GM12872 (cell line): ENCODE results near the gene MPP7.

ENCODE experiments used
- TF ChIP-seq, protein P1 (sequence below): IDR thresholded peaks from 3 replicates; pipeline ENCODE4 v1.5.1; 2011; ENCODE audit warnings: low read depth, mild to moderate bottlenecking, low read length, moderate library complexity; ENCODE audit not compliant: insufficient read depth

Gene MPP7

DNA sequence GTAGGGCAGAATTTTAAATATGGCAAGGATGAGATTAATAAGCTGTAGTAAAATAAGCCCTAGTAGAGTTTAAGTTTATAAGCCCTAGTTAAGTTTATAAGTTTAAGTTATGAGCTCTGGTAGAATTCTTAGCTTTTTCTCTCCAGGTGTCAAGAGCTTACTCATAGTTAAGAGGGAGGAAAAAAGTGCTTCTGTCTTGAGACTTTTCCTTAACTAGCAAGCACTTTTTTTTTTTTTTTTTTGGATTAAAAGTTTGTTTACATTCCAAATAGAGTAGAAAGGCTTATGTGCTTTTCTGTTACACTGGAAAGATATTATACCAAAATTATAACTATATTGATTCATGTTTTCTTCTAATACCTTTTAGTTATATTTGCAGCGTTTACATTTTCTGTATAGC lies 25.5 kb upstream of the MPP7 start:
- TF ChIP-seq, protein P1, sequence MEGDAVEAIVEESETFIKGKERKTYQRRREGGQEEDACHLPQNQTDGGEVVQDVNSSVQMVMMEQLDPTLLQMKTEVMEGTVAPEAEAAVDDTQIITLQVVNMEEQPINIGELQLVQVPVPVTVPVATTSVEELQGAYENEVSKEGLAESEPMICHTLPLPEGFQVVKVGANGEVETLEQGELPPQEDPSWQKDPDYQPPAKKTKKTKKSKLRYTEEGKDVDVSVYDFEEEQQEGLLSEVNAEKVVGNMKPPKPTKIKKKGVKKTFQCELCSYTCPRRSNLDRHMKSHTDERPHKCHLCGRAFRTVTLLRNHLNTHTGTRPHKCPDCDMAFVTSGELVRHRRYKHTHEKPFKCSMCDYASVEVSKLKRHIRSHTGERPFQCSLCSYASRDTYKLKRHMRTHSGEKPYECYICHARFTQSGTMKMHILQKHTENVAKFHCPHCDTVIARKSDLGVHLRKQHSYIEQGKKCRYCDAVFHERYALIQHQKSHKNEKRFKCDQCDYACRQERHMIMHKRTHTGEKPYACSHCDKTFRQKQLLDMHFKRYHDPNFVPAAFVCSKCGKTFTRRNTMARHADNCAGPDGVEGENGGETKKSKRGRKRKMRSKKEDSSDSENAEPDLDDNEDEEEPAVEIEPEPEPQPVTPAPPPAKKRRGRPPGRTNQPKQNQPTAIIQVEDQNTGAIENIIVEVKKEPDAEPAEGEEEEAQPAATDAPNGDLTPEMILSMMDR, result no peak

DNA sequence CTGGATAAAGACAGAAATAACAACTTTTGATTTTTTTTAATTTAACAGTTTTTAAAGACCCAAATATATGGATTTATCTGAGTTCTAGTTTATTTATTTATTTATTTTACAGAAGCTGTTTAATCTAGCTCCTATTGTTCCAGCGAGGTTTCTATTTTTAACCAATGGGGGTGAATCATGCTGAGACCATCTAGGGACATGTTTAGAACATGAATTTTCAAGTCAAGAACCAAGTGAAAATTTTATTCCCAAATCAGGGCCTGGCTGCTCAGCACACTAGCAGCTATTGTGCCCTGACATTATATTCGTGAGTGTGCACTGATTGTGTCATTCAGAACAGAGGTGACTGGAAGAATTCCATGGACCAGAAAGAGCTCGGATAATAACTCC lies 24.6 kb upstream of the MPP7 start:
- TF ChIP-seq, protein P1, result no peak

DNA sequence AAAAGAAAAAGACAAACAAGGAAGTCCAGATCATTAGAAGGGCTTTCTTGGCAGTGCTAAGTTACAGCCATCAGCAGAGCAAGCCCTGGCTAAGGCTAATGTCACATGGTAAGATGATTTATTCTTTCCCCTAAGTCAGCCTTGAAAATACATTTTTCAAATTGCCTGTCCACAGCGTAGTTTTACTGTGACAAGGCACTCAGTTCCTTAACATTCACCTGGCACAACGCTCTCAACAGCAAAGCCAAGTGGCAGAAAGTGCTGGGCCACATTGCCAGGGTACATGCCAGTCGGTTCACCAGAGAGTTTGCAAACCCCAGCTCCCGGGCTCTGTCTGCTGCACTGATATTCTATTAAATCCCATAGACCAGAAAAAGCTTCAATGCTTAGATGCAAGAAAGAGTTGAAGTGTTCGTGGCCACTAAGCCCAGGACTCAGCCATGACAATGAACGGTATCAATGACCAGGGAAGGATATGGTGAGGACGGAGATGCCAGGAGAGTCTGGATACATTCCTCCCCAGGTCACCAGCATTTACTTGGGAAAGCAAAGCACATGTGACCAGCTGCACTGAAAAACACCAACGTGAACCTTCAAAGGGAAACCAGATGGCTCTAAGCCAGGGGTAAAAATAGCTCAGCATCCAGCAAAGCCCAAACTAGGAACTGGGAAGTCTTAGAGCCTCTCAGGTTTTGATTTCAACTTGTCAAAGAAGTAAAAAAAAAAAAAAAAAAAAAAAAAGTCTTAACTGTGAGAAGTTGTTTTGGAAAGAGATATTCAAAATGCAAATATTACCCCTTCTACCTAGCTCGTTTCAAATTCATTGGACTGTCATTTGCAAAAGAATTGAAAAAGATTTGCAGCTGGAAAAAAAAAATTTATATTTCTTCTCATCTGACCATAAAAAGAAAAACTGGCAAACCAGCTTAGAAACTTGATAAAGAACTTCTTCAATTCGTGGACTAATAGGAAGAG lies 23.9 kb upstream of the MPP7 start:
- TF ChIP-seq, protein P1, result no peak

DNA sequence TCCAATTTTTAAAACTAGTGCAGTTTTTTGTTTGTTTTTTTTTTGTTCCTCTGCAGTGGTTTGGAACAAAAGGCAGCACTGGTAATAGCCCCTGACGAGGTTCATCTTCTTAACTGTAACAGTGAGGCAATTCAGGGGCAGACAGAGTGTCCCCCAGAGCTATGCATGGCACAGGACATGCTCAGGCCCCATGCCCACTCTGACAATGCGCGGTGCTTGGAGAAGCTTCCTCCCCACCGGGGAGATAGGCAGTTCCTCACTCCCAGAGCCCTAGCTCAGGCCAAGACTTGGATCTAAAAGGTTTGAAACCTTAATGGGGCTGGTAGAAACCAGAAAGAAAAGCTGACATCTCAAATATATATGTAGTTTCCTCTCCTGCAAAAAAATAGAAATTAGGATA lies 17.9 kb upstream of the MPP7 start:
- TF ChIP-seq, protein P1, result no peak

DNA sequence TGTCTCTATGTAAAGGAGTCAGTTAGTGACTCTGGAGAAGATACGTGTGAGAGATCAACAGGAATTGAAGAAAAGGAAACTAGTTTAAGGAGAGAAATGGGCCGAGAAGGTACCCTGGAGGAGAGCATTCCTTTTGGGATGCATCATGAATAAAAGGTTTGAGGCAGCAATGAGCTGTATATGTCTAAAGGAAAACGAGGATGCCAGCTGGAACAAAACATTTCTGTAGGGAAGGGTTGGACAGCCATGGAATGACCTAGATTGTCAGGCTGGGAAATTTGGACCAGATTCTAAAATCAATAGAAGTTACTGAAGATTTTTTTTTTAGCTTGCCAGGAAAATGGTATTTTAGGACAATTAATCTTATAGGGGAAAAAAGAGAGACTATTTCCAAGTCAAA lies 17.2 kb upstream of the MPP7 start:
- TF ChIP-seq, protein P1, result no peak

DNA sequence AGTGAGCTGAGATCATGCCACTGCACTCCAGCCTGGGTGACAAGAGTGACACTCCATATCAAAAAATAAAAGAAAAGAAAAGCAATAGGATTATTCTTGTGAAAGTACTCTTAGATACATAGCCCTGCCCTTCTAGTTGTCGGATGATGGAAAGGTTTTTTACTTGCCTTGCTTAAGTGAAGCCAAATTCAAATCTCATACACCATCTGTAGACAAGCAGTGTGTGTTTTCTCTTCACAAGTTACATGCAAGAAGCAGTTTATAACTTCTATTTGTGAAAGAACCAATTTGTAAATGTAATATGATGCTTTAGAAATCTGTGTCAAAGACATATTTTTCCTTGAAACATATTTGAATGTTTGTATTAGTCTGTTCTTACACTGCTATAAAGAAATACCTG lies 15.8 kb upstream of the MPP7 start:
- TF ChIP-seq, protein P1, result no peak

DNA sequence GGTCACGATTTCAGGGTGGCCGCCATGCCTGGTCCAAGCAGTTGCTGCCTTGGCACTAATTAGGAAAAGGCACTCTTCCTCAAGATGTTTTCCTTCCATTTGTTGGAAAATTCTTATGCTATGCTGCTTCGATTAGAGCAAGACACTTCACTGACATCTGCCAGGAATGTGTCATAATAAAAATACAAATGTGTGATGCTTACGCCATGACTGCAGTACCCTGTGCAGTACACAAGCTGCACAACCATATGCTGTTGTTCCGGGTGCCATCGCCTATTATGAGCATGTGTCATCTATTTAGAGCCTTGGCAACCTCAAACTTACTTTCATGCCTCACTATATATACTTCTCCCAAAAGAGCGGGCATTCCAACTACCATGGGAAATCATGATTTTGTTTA lies 14.9 kb upstream of the MPP7 start:
- TF ChIP-seq, protein P1, result no peak
